ENCODE results near the gene FOSB. TPM values are rescaled to one million over a fixed set of nuclear protein-coding genes. Genes with fewer than 3 reads are reported as not detected.

Gene FOSB
- polyA plus RNA-seq, 1 experiment, result 4.5 TPM

DNA sequence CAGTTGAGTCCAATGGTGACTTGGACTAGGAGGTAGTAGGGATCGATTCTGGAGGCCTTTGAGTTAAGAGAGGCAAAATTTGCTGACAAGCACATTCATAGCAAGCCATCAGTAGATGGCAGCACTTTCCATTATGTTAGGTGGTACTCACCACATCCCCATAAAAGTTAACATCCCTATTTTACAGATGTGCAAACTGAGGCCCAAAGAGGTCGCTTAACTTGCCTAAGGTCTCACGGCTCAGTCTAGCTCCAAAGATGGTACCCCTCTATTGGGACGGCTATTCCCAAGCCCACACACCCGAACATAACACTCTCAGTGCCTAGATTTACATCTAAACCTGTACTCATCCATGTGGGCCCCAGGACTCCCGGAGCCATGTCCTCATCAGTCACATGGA lies 21.5 kb upstream of the FOSB start:
- no peak for DNase-seq (ENCODE audit: low read depth)
- POLR2A ChIA-PET, result no interaction called here
- TF ChIP-seq, protein P1, sequence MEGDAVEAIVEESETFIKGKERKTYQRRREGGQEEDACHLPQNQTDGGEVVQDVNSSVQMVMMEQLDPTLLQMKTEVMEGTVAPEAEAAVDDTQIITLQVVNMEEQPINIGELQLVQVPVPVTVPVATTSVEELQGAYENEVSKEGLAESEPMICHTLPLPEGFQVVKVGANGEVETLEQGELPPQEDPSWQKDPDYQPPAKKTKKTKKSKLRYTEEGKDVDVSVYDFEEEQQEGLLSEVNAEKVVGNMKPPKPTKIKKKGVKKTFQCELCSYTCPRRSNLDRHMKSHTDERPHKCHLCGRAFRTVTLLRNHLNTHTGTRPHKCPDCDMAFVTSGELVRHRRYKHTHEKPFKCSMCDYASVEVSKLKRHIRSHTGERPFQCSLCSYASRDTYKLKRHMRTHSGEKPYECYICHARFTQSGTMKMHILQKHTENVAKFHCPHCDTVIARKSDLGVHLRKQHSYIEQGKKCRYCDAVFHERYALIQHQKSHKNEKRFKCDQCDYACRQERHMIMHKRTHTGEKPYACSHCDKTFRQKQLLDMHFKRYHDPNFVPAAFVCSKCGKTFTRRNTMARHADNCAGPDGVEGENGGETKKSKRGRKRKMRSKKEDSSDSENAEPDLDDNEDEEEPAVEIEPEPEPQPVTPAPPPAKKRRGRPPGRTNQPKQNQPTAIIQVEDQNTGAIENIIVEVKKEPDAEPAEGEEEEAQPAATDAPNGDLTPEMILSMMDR (IDR thresholded peaks at IDR 0.05; ENCODE audit: insufficient read depth, low read depth, low read length), result peak; percentile 46
- H3K36me3 ChIP-seq (ENCODE audit: control insufficient read depth, insufficient read depth, low read length), result 0 out of 2 replicates have a peak, but pooled peaks cover 1% of the 10 kb centered on the region
- H3K27me3 ChIP-seq (ENCODE audit: control insufficient read depth, insufficient read depth, low read length), result no peaks in the 10 kb centered on the region
- CTCF ChIA-PET, result interaction anchor here (0.5 to 3.9 kb wide), 5 partner anchors 30 to 153 kb away, joined by 3 to 22 read pairs (median 7); no protein-coding TSS in a partner anchor
- no peak overlapping the region for H3K4me3 ChIP-seq (ENCODE audit: low read depth, low read length)

DNA sequence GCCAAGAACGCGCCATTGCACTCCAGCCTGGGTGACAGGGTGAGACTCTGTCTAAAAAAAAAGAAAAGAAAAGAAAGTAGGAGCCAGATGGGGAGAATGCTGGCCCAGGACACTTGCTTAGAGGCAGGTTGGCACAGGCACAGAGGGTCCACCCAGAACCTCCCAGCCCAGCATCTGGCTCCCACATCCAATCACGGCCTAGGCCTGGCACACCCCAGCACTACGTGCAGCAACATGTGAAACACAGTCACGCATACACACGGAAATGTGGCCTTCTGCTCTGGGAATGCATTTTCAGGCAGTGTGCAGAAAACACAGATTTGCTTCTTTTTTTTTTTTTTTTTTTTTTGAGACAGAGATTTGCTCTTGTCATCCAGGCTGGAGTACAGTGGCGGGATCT lies 20.9 kb upstream of the FOSB start:
- ChIA-PET POLR2A (no interaction called here), CTCF (interaction anchor here (0.5 to 3.9 kb wide), 5 partner anchors 30 to 153 kb away, joined by 3 to 22 read pairs (median 7); no protein-coding TSS in a partner anchor)
- Histone ChIP-seq H3K36me3 (ENCODE audit: control insufficient read depth, insufficient read depth, low read length) (0 out of 2 replicates have a peak, but pooled peaks cover 1% of the 10 kb centered on the region), H3K27me3 (ENCODE audit: control insufficient read depth, insufficient read depth, low read length) (no peaks in the 10 kb centered on the region), H3K4me3 (ENCODE audit: low read depth, low read length) (no peak overlapping the region)
- TF ChIP-seq, protein P1 (IDR thresholded peaks at IDR 0.05; ENCODE audit: insufficient read depth, low read depth, low read length), result no peak
- no peak for DNase-seq (ENCODE audit: low read depth)

DNA sequence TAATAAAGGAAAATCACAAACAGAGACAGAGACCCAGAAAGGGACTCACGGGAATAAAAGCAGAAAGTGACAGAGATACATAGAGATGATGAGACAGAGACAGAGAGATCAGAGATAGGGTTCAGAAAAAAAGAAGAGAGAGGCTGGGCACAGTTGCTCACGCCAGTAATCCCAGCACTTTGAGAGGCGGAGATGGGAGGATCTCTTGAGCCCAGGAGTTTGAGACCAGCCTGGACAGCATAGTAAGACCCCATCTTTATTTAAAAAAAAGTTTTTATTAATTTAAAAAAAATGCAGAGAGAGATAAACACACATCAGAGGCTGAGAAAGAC lies 19.4 kb upstream of the FOSB start:
- Histone ChIP-seq H3K4me3 (ENCODE audit: low read depth, low read length) (no peak overlapping the region), H3K36me3 (ENCODE audit: control insufficient read depth, insufficient read depth, low read length) (0 out of 2 replicates have a peak, but pooled peaks cover 1% of the 10 kb centered on the region), H3K27me3 (ENCODE audit: control insufficient read depth, insufficient read depth, low read length) (no peaks in the 10 kb centered on the region)
- TF ChIP-seq, protein P1 (IDR thresholded peaks at IDR 0.05; ENCODE audit: insufficient read depth, low read depth, low read length), result no peak
- no peak for DNase-seq (ENCODE audit: low read depth)
- POLR2A ChIA-PET, result no interaction called here
- CTCF ChIA-PET, result interaction anchor here (2.6 to 3.9 kb wide), 3 partner anchors 9 to 37 kb away, joined by 8 to 22 read pairs (median 15); no protein-coding TSS in a partner anchor

DNA sequence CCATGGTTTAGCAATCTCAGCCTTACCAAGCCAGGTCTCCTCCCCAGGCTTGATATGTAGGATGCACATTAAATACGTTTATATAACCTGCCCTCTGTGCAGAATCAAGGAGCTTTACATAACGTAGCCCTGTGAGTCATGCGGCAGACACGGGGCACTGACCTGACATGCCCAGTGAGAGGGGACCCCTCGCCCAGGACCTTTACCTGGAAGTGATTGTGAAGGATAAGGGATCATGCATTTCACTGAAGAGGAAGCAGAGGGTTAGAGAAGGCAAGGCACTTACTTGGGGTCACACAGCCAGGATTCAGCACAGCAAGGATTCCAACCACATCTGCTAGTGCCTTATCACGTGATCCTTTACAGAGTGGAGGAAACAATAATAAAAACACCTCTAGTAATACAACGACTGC lies 18.9 kb upstream of the FOSB start:
- Histone ChIP-seq H3K27me3 (ENCODE audit: control insufficient read depth, insufficient read depth, low read length) (no peaks in the 10 kb centered on the region), H3K36me3 (ENCODE audit: control insufficient read depth, insufficient read depth, low read length) (0 out of 2 replicates have a peak, but pooled peaks cover 1% of the 10 kb centered on the region), H3K4me3 (ENCODE audit: low read depth, low read length) (no peak overlapping the region)
- ChIA-PET CTCF (interaction anchor here (2.6 to 3.9 kb wide), 3 partner anchors 9 to 37 kb away, joined by 8 to 22 read pairs (median 15); no protein-coding TSS in a partner anchor), POLR2A (no interaction called here)
- TF ChIP-seq, protein P1 (IDR thresholded peaks at IDR 0.05; ENCODE audit: insufficient read depth, low read depth, low read length), result no peak
- no peak for DNase-seq (ENCODE audit: low read depth)

DNA sequence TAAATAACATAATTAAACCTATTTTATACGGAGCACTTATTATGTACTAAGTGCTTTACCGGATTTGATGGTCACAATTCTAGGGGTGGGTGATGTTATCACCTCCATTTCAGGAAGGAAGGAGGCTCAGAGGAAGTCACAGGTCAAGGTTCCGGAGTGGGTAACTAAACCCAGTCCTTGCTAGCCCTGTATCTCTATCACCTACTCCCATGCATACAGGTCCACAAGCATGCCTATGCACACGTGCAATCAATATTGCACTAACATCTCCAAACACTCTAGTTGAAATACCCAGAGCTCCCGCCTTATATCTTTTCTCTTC lies 17.8 kb upstream of the FOSB start:
- H3K36me3 ChIP-seq (ENCODE audit: control insufficient read depth, insufficient read depth, low read length), result 0 out of 2 replicates have a peak, but pooled peaks cover 1% of the 10 kb centered on the region
- ChIA-PET POLR2A (no interaction called here), CTCF (interaction anchor here (0.6 to 3.9 kb wide), 3 partner anchors 10 to 189 kb away, joined by 3 to 22 read pairs (median 15); partner anchors contain the start of gene EML2)
- no peaks in the 10 kb centered on the region for H3K27me3 ChIP-seq (ENCODE audit: control insufficient read depth, insufficient read depth, low read length)
- no peak for DNase-seq (ENCODE audit: low read depth)
- TF ChIP-seq, protein P1 (IDR thresholded peaks at IDR 0.05; ENCODE audit: insufficient read depth, low read depth, low read length), result no peak
- peak overlapping the region; percentile 47 for H3K4me3 ChIP-seq (ENCODE audit: low read depth, low read length)

Measured in BJ (cell line).